NCI-H2107 (cell line): Measurements from ENCODE around the gene SDHAF2.
"Not testable (repeated sequence)": the region's sequence is repeated elsewhere in the genome, so short reads cannot be mapped to it uniquely, and the experiment has no call there.

ENCODE experiments used
- DNase-seq: peaks from one replicate; lab custom pipeline; 2025; lab: John Stamatoyannopoulos, UW

SDHAF2 gene

GRCh38 chr11:61476371-61476770, 46.4 kb downstream of the SDHAF2 start:
- no peak for DNase-seq

- DNase-seq: no peak
Measured at GRCh38 chr11:61477126-61477525, 47.2 kb downstream of the SDHAF2 start.

- DNase-seq: no peak
Measured at GRCh38 chr11:61477727-61478148, 47.8 kb downstream of the SDHAF2 start.

GRCh38 chr11:61479360-61480058, 49.6 kb downstream of the SDHAF2 start:
- DNase-seq: not testable (repeated sequence)

GRCh38 chr11:61480261-61480993, 50.5 kb downstream of the SDHAF2 start:
- DNase-seq: no peak

- peak; percentile 61 for DNase-seq
Measured at GRCh38 chr11:61480994-61481335, 51.0 kb downstream of the SDHAF2 start.

GRCh38 chr11:61481806-61482205, 51.9 kb downstream of the SDHAF2 start:
- no peak for DNase-seq

- DNase-seq: no peak
Measured at GRCh38 chr11:61482513-61482912, 52.6 kb downstream of the SDHAF2 start.

- DNase-seq: no peak
Measured at GRCh38 chr11:61484541-61484940, 54.6 kb downstream of the SDHAF2 start.

GRCh38 chr11:61485080-61485479, 55.2 kb downstream of the SDHAF2 start:
- no peak for DNase-seq

GRCh38 chr11:61486011-61486620, 56.2 kb downstream of the SDHAF2 start:
- DNase-seq: no peak

GRCh38 chr11:61486779-61487178, 56.9 kb downstream of the SDHAF2 start:
- DNase-seq: no peak

GRCh38 chr11:61487342-61488025, 57.6 kb downstream of the SDHAF2 start:
- no peak for DNase-seq

- no peak for DNase-seq
Measured at GRCh38 chr11:61488651-61489291, 58.8 kb downstream of the SDHAF2 start.

- no peak for DNase-seq
Measured at GRCh38 chr11:61489833-61490721, 60.2 kb downstream of the SDHAF2 start.

- no peak for DNase-seq
Measured at GRCh38 chr11:61491736-61492395, 61.9 kb downstream of the SDHAF2 start.

- DNase-seq: no peak
Measured at GRCh38 chr11:61494381-61494961, 64.5 kb downstream of the SDHAF2 start.

- DNase-seq: no peak
Measured at GRCh38 chr11:61495801-61496601, 66.1 kb downstream of the SDHAF2 start.
